Panc1 (cell line): ENCODE measurements around the gene CUTC.

Source experiments
- CTCF ChIP-seq: fragments of 450-650 bp; IDR thresholded peaks from 2 replicates; pipeline ENCODE4 v1.5.1; 2017; ENCODE audit warnings: mild to moderate bottlenecking
- REST ChIP-seq, 2 experiments: IDR thresholded peaks; 2 replicates each; pipeline ENCODE4 v1.6.1; 2011 to 2012; ENCODE audit warnings: low read depth in 2 of 2, control low read depth in 1 of 2, low read length in 1 of 2, mild to moderate bottlenecking in 1 of 2, moderate library complexity in 1 of 2; ENCODE audit not compliant: insufficient read depth in 1 of 2
- SIN3A ChIP-seq: IDR thresholded peaks from 2 replicates; pipeline ENCODE4 v1.6.1; 2012; ENCODE audit warnings: low read depth, mild to moderate bottlenecking, low read length, moderate library complexity, borderline replicate concordance; ENCODE audit not compliant: insufficient read depth

GRCh38 chr10:99732033-99732842, at the start of gene CUTC, which contains the start of gene COX15:
- TF ChIP-seq SIN3A (peak; percentile 78; the same call in 1 of the 2 replicates), REST (IDR thresholded peaks at IDR 0.05; ENCODE audit: insufficient read depth in 1 of 2, low read depth in 2 of 2, low read length in 1 of 2) (peak in 1 of 2 experiments; percentile 58; a peak in 1 of 4 replicates), CTCF (peak; percentile 59)
